Hepatocyte (in vitro differentiated cells): ENCODE measurements around the gene NCAPG2.

Experiments
- EZH2 ChIP-seq: fragments of 200-600 bp; sonication (generic); IDR thresholded peaks from 2 replicates; pipeline ENCODE4 v1.6.1; 2016; ENCODE audit warnings: antibody characterized with exemption, mild to moderate bottlenecking, borderline replicate concordance
- TF ChIP-seq, protein P1 (sequence below): fragments of 200-600 bp; sonication (generic); IDR thresholded peaks from 2 replicates; pipeline ENCODE4 v1.5.1; 2016; ENCODE audit warnings: antibody characterized with exemption, mild to moderate bottlenecking; ENCODE audit not compliant: poor library complexity

DNA sequence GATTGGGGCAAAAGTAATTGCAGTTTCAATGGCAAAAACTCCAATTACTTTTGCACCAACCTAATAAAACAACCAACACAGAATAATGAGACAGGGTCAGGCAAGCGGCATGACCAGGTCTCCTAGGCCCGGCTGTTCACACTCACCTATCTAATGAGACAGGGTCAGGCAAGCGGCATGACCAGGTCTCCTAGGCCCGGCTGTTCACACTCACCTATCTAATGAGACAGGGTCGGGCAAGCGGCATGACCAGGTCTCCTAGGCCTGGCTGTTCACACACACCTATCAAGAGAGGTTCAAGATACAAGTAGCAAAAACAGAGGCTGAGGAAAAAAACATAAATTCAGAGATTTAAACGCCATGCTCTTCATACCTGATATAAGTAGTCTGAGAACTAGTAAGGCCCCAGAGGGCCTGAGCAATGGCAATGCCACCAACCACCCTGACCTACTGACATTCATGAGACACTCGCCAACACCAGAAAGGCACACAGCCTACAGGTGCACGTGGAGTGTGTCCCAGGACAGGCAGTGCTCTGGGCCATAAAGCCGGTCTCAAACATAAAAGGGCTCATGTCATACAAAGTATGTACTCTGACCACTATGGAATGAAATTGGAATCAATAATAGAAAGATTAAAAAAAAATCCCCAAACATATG lies 40.6 kb upstream of the NCAPG2 start:
- TF ChIP-seq, protein P1, sequence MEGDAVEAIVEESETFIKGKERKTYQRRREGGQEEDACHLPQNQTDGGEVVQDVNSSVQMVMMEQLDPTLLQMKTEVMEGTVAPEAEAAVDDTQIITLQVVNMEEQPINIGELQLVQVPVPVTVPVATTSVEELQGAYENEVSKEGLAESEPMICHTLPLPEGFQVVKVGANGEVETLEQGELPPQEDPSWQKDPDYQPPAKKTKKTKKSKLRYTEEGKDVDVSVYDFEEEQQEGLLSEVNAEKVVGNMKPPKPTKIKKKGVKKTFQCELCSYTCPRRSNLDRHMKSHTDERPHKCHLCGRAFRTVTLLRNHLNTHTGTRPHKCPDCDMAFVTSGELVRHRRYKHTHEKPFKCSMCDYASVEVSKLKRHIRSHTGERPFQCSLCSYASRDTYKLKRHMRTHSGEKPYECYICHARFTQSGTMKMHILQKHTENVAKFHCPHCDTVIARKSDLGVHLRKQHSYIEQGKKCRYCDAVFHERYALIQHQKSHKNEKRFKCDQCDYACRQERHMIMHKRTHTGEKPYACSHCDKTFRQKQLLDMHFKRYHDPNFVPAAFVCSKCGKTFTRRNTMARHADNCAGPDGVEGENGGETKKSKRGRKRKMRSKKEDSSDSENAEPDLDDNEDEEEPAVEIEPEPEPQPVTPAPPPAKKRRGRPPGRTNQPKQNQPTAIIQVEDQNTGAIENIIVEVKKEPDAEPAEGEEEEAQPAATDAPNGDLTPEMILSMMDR: no peak
- no peak for TF ChIP-seq EZH2
